ENCODE data around the gene VPS26C.

- TF ChIP-seq CTCF (IDR thresholded peaks at IDR 0.05) (no peak), EP300 (IDR thresholded peaks at IDR 0.05) (no peak), POLR2AphosphoS5 (IDR thresholded peaks at IDR 0.05) (no peak), POLR2A (IDR thresholded peaks at IDR 0.05) (no peak)
These were observed 80.2 kb downstream of the VPS26C start for GRCh38 chr21:37186983-37187382.
